Islet precursor cell (in vitro differentiated cells): ENCODE measurements around the gene CAPZB.

Experiments used
- DNase-seq: peaks from one replicate; pipeline ENCODE4 v3.0.0-alpha.2; 2018

CAPZB gene

GRCh38 chr1:19363536-19364152 lies 121.7 kb downstream of the CAPZB start:
- no peak for DNase-seq

GRCh38 chr1:19361611-19362147 lies 123.7 kb downstream of the CAPZB start:
- no peak for DNase-seq

- peak; percentile 71 for DNase-seq
Measured at GRCh38 chr1:19360843-19361610, 124.3 kb downstream of the CAPZB start.

DNA sequence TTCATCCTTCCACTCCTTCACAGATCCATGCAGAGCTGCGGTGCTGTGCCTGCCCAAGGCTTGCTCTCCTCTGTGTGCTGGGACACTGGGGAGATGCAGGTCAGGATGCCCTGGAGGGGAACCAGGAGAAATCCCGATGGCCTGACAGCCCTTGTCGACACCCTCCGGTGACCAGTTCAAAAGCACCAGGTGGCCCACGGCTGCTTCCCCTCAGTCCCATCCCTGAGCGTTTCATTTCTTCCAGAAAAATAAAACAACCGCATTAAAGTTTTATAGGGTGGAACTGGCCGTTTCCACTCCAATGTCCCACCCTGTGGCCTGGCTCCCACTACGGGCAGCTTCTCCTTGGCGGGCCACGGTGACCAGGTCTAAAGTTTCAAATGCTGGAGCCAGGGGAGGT lies 124.9 kb downstream of the CAPZB start:
- no peak for DNase-seq

DNA sequence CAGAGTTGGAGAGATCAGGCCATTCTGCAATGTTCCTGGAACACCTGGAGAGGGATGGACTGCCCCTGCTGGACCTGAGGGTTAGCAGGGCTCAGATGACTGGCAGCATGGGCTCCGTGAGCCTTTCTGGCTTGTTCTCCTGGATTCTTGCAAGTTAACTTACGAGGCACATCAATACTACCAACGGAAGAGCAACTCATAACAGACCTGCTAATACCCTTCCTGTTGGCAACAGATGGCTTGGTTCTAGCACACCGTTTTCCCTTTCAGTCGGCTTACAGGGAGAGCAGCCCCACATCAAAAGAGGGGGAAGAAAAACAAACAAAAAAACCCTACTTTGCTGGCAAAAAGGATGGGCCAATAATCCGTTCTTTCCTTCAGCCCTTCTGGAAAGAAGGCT lies 125.3 kb downstream of the CAPZB start:
- DNase-seq = no peak

DNA sequence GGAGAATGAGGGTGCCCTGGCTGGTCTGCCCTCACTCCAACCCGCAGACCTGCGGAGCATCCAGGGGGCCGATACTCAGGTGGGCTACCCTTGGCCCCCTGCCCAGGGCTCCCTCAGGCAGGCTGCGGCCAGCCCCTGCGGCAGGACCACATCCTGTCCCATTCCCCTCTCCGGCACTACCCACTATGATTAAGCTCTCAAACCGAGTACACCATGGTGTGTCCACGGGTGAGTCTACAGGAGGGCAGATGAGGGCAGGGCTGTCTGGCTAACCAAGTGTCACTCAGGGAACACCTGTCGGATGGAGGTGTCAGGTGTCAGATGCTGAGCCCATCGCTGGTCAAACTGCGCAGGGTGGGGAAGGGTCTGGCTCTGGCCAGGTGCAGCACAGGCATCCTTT lies 126.0 kb downstream of the CAPZB start:
- DNase-seq = no peak

DNA sequence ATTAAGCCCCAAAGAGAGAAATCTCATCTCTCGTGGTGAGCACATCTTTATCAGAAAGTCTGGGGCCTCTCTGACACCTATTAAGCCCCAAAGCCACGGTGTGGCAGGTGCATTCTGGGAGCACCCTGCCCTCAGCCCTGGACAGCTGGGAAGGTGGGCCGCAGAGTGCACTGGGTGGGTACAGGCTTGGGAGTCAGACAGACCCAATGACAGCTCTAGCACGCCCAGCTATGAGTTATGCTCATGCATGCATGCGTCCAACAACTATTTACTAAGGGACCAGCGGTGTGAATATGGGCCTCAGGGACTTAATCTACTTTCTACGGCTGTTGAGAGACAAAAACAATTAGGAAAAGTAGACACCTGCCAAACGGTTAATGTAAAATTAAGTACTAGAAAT lies 126.6 kb downstream of the CAPZB start:
- no peak for DNase-seq

GRCh38 chr1:19357299-19357986 lies 127.9 kb downstream of the CAPZB start:
- no peak for DNase-seq

DNA sequence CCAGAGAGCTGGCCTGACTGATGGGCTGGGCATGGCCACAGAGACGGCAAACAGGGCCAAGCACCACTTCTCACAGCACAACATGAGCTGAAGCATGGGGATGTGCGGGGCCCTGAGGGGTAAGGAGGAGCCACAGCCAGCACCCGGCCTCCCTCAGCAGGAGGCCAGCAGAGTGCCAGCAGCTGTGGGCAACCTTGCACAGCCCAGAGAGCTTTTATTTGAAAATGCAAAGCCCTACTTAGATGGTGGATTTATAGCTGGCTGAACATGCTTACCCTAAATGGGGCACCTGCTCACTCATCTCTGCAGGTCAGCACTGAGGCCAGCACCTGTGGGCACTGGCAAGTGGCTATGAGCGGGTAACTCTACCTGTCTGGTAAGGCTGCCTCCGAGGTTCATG lies 129.1 kb downstream of the CAPZB start:
- DNase-seq = no peak

DNA sequence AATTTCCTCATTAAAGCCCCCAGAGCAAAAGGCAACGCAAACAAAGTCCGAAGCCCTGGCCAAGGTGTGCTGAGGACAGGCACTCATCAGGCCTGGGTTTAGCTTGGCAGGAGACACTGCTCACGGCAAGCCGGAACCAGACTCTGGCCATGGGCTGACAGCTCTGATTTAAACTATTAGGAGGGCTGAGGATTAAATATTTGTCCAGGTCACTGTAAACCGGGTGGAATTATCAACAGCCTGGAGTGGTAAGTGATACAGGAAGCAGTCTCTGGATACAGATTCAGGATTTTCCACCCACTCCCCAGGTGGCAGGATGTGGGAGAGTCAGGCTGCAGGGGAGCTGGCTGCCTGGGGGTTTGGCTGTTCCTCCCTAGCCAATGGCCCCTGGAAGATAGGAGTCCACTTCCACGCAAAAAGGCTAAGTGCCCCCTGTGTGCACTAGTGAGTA lies 130.8 kb downstream of the CAPZB start:
- no peak for DNase-seq

- no peak for DNase-seq
Measured at GRCh38 chr1:19353596-19353995, 131.7 kb downstream of the CAPZB start.

GRCh38 chr1:19352839-19353238 lies 132.5 kb downstream of the CAPZB start:
- DNase-seq = no peak

DNA sequence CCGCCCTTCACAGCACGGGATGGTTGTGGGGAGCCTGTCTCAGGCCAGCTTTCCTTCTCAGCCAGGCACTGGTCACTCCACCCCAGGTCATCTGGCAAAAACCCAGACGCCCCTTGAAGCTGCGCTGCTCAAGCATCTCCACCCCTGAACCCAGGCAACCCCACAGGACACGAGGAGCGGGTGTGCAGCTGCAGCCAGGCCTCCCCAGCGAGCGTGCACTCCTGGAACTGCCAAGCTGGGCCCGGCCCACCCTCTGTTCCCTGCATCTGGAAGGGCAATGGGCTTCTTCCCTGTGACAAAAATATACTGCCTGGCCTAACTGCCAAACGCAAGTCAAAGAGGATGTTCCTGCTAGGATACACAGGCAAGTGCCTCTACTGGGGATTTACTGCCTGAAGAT lies 133.5 kb downstream of the CAPZB start:
- DNase-seq = no peak

DNA sequence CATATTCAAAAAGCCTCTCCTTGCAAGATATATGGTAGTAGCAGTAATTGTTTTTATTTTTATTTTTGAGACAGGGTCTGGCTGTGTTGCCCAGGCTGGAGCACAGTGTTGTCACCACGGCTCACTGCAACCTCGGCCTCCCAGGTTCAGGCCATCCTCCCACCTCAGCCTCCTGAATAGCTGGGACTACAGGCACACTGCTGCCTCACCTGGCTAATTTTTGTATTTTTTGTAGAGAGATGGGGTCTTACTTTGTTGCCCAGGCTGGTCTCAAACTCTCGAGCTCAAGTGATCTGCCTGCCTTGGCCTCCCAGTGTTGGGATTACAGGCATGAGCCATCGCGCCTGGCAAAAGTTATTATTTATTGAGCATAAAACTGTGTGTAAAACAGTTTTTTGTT lies 134.8 kb downstream of the CAPZB start:
- no peak for DNase-seq

- no peak for DNase-seq
Measured at GRCh38 chr1:19349999-19350398, 135.3 kb downstream of the CAPZB start.

DNA sequence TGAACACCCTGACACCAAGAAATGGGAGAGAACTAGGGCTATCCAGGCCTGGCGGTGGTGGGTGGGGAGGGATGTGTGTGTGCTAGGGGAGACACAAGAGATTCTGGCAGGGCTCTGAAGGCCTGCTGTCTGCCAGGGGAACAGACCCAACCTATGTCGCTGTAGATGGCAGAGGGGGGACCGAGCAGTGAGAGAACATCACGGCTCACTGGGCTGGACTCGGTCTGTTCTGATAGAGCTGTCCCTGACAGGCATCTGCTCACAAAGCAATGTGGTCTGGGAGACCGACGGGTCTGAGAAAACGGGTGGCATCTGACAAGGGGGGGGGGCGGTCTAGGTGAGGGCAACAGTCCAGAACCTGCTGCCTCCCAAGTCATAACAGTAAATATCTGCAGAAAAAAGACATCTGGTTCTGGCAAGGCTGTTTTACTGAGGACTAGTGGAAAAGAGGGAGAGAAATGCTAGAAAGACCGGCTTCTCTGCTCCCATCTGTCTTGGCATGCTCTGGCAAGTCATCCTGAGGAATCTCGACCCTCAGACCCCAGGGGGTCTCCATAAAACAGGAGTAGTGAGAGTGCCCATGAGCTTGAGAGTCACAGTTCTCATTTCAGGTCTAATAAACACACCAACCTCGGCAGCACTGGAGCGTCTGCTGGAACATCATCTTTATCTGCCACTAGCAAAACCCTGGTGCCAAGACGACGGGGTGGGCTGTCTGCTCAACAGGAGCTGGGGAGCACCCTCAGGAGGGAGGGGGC lies 136.7 kb downstream of the CAPZB start:
- DNase-seq = no peak

DNA sequence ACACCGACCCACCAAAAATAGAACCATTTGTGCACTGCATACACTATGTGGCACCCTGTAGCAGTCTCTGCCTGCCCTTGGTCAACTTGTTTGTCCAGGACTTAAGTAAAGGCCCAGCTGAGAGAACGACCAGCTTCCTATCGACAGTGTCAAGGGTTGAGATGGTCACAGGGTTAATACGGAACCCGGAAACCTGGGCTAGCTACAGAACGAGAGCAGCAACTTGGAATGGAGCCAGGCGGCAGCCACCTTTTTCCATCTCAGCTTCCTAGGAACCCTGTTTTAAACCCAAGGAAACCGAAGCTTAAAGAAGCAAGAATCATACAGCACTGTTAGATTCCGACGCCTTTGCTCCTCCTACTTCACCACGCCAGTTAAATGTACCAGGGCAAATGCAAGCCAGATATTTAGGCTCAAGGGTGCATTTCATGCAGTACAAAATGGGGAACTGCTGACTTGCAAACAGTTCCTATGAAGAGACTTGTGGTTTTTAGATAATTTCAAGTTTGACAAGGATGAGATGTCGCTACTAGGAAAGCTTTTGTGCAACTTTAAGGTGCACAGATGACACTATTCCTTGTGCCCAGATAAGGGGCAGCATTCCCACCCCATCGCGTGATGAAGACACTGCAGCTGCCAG lies 137.7 kb downstream of the CAPZB start:
- no peak for DNase-seq

- DNase-seq = no peak
Measured at GRCh38 chr1:19346026-19346425, 139.3 kb downstream of the CAPZB start.

- DNase-seq = no peak
Measured at GRCh38 chr1:19345391-19345790, 139.9 kb downstream of the CAPZB start.

- no peak for DNase-seq
Measured at GRCh38 chr1:19344831-19345230, 140.5 kb downstream of the CAPZB start.

DNA sequence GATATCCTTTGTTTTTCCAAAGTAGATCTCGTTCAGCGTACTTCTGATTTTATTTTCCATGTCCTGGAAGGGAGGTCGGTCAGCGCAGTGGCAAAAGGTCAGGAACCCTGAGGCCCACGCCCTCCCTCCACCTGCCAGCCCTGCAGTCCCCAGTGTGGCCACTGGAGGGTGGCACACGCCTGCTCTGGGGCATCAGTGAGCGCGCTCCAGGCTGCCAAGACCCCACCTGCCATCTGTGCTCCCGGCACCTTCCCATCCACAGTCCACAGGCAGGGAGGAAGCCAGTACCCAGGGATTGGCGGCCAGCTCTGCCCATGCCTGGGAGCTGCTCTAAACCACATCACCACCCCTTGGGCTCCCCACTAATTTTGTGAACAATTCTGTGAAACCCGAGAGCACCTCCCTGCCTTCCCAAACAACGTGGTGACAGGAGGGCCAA lies 140.9 kb downstream of the CAPZB start:
- DNase-seq = peak; percentile 79

DNA sequence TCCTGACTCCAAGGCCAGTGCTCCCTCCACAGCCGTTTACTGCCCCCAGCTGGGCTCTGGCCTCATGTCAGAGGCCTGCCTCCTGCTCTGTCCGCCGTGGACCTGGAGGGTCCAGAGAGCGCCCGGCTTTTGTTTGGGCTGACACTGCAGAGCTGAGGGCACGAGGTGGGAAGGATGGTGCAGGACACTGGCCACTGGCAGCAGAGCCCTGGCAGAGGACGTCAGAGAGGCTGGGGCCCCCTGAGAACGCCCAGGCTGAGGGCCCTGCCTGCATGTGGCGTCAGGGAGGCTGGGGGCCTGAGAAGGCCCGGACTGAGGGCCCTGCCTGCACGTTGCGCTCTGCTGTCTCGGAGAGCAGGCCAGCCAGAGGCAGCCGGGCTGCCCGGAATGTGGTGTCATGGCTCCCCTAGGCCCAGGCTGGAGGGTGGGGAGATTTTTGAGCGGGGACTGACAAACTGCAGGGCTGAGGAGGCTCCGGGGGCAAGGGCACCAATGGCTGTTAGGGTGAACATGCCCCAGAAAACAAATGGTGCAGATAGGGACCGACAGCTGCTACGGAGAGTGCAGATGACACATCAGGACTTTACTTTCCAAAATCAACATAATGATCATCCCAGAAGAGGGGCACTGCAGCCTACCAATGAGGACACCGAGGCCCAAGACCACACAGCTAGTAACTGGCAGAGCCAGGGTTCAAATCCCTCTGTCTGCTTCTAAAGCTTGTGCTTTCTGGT lies 141.6 kb downstream of the CAPZB start:
- no peak for DNase-seq
